ENCODE data around the gene PRR7. TPM values are rescaled to one million over a fixed set of nuclear protein-coding genes. Genes with fewer than 3 reads are reported as not detected.

Gene PRR7
- total RNA-seq, 2 donors from 2014 or later = 32.0 to 40.1 TPM

DNA sequence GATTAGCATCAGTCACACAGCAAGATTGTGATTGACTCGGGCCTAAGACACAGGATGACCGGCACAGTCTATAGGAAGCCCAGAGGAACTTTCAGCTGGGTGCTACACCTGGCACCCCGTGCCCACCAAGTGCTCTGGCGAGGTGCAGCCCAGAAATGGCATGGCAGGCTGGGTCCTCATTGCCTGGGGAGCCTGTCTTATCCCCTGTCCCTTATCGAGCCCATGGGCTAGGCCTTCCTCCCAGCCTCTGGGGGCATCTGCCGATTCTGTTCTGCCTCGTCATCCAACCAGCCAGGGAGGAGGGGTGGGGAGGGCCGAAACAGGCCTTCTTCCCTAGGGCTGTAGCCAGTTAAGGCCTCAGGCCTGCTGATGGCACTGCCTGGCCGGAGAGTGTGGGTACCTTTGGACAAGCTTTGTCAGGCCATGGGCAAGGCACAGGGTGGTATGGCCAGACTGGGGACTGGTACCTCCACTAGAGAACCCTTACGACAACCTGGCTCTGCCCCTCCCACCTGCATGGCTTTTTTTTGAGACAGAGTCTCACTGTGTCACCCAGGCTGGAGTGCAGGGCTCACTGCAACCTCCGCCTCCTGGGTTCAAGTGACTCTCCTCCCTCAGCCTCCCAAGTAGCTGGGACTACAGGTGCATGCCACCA is 18.6 kb upstream of the PRR7 start:
- Mint-ChIP-seq H3K4me3 (peak overlapping the region; percentile 93), H3K4me1 (peaks cover 49% of the 10 kb centered on the region), H3K27ac (peak overlapping the region; percentile 98), H3K36me3 (ENCODE audit: low read depth) (peaks cover 5% of the 10 kb centered on the region), H3K27me3 (no peaks in the 10 kb centered on the region)
- H3K9me3 ChIP-seq (ENCODE audit: control insufficient read depth, low read length, poor library complexity, severe bottlenecking) = no peaks in the 10 kb centered on the region
- ATAC-seq (no peak), DNase-seq (peak in 1 of 3 donors; percentile 8)

DNA sequence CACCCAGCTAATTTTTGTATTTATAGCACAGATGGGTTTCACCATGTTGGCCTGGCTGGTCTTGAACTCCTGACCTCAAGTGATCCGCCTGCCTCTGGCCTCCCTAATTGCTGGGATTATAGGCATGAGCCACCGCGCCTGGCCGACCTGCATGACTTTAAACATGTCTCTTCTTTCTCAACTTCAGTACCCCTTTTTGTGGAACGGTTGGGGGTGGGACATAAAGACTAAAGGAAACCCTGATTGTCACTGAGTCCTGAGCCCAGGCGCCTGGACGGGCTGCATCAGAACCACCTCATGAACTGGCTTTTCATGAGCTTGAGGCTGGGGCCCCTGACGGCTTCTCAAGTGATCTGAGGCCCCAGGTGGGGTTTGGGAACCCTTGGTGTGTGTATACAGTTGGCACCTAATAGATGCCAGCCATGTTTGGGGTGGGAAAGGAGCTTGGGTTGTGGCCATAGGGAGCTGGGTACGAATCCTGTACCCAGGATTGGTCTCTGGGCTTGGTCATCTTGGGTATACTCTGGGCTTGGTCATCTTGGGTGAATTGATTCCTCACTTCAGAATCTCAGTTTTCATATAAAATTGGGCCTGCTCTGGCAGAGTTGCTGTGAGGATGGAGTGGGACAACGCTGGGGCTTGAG is 17.9 kb upstream of the PRR7 start:
- H3K4me3 Mint-ChIP-seq = peak overlapping the region; percentile 93
- H3K27ac Mint-ChIP-seq = peak overlapping the region; percentile 98
- H3K9me3 ChIP-seq (ENCODE audit: control insufficient read depth, low read length, poor library complexity, severe bottlenecking) = no peaks in the 10 kb centered on the region
- no peak for ATAC-seq
- H3K27me3 Mint-ChIP-seq = no peaks in the 10 kb centered on the region
- peaks cover 51% of the 10 kb centered on the region for H3K4me1 Mint-ChIP-seq
- peaks cover 7% of the 10 kb centered on the region for H3K36me3 Mint-ChIP-seq (ENCODE audit: low read depth)
- DNase-seq = no peak

DNA sequence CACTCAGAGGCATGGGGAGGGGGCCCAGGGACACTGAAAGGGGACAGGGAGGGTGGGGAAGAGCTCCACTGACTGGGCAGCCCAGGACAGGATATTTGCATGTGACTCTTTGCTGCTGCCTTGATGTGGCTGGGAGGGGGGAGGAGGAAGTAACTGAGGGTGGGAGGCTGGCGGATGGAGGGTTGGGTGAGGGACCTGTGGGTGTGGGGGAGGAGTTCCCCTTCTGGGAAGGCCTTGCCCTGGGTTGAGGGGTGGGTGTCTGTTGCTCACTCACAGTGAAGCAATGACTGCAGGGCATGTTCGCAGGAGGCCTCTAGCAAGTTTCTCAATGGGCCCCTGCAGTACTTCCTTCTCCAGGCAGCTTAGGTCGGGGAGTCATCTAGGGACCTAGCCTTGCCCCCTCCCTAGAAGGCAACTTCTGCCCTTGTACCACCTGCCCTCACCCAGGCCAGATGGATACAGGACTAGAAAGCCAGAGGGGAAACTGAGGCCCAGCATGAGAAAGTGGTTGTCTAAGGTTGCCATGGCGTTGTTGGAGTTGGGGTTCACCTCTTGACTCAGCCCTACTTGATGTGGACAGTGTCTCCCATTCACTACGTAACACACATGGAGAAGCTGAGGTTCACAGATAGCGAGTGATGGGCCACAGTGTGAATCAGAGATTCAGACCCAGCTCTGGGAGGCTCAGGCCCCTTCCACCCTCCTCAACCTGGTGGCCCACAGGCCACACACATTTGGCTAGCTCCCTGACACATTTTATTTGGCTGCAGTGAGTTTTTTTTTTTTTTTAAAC is 17.2 kb upstream of the PRR7 start:
- Mint-ChIP-seq H3K36me3 (ENCODE audit: low read depth) (peaks cover 7% of the 10 kb centered on the region), H3K4me3 (peak overlapping the region; percentile 93), H3K27me3 (no peaks in the 10 kb centered on the region), H3K27ac (peak overlapping the region; percentile 98), H3K4me1 (peaks cover 58% of the 10 kb centered on the region)
- DNase-seq (peak; percentile 64 to 79 (median 67)), ATAC-seq (peak; percentile 39)
- H3K9me3 ChIP-seq (ENCODE audit: control insufficient read depth, low read length, poor library complexity, severe bottlenecking) = no peaks in the 10 kb centered on the region

DNA sequence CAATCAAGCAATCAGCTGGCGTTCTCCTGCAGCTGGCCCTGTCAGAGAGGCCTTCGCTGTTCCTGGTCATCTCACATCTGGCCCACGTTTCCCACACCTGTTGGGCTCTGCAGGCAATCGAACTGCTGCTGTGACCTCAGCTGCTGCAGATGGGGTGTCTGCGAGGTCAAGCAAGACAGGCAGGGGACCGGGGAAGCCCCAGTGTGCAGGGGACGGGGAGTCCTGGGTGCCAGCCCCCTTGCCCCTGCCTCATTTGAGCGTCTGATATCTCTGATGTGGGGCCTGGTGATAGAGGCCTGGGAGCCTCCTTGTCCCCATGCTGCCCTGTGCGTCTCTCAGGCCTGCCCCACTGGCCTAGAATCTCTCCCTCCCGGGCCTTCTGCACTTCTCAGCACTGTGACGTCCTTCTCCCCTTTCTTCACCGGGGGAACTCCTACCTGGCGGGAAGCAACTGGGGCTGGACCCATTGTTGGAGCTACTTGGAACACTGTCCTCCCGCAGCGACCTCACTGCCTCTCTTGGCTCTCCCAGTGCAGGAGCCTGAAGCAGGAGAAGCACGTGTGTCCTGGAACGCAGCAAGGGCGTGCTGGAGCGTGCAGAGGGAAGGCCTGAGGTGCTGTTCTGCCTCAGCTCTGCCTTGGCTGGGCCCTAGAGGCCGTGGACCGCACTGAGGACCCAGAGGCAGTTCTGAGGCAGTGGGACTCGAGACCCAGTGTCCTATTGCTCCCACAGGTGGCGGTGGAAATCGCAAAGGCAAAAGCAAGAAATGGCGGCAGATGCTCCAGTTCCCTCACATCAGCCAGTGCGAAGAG is 16.3 kb upstream of the PRR7 start:
- Mint-ChIP-seq H3K27me3 (no peaks in the 10 kb centered on the region), H3K36me3 (ENCODE audit: low read depth) (peaks cover 7% of the 10 kb centered on the region), H3K4me1 (peaks cover 61% of the 10 kb centered on the region), H3K4me3 (peak overlapping the region; percentile 93), H3K27ac (peak overlapping the region; percentile 98)
- DNase-seq (peak in 1 of 3 donors; percentile 5), ATAC-seq (no peak)
- no peaks in the 10 kb centered on the region for H3K9me3 ChIP-seq (ENCODE audit: control insufficient read depth, low read length, poor library complexity, severe bottlenecking)

DNA sequence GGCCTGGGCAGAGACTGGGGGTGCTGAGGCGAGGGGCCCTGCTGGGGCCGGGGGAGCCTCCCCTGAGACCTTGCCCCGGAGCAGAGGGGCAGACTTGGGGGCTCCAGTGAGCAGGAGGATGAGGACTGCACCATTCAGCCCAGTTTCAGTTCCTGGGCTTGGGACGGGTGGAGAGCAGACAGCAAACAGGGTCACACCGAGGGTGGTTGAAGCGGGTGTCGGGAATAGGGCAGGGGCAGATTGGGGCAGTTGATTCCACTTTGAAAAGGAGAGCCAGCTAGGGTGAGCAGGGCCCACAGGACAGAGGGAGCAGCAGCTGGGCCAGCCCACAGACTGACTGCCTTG is 15.7 kb upstream of the PRR7 start:
- H3K4me1 Mint-ChIP-seq = peaks cover 57% of the 10 kb centered on the region
- peaks cover 7% of the 10 kb centered on the region for H3K36me3 Mint-ChIP-seq (ENCODE audit: low read depth)
- H3K4me3 Mint-ChIP-seq = peak overlapping the region; percentile 93
- H3K9me3 ChIP-seq (ENCODE audit: control insufficient read depth, low read length, poor library complexity, severe bottlenecking) = no peaks in the 10 kb centered on the region
- no peaks in the 10 kb centered on the region for H3K27me3 Mint-ChIP-seq
- no peak for ATAC-seq
- no peak for DNase-seq
- peak overlapping the region; percentile 98 for H3K27ac Mint-ChIP-seq

DNA sequence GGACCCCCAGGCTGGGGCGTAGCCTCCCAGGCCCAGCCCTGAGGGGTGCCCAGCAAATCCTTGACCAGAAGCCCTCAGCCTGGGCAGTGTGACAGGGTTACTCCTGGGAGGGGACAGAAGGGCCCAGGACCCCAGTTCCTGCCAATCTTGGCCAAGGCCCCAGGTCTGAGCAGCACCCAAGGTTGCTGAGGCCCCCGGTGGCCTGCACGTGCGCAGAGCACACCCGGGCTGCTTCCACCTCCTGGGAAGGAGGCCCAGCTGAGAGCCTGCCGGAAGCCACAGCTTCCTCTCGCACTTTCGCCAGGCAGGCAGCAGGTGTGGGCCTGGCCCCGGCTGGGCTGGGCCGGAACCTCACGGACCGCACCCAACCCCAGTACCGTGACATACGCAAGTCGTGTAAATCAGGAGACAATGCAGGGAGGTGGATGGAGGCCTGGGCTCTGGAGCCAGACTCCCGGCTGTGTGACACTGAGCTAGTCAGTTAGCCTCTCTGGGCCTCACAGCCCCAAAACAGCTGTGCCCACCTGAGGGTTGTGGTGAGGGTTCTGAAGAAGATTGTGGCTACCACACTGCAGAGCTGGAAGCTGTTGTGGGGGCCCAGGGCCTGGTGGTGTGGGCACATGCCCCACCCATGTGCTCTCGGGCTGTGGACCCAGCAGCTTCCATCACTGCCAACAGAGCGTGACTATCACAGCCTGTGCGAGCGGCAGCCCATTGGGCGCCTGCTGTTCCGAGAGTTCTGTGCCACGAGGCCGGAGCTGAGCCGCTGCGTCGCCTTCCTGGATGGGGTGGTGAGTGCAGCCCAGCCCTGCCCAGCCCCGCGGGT is 15.1 kb upstream of the PRR7 start:
- ATAC-seq (peak; percentile 46), DNase-seq (peak; percentile 46 to 63 (median 56))
- no peaks in the 10 kb centered on the region for H3K9me3 ChIP-seq (ENCODE audit: control insufficient read depth, low read length, poor library complexity, severe bottlenecking)
- H3K27ac Mint-ChIP-seq = peak overlapping the region; percentile 98
- peaks cover 55% of the 10 kb centered on the region for H3K4me1 Mint-ChIP-seq
- peaks cover 5% of the 10 kb centered on the region for H3K36me3 Mint-ChIP-seq (ENCODE audit: low read depth)
- H3K4me3 Mint-ChIP-seq = peak overlapping the region; percentile 93
- no peaks in the 10 kb centered on the region for H3K27me3 Mint-ChIP-seq

DNA sequence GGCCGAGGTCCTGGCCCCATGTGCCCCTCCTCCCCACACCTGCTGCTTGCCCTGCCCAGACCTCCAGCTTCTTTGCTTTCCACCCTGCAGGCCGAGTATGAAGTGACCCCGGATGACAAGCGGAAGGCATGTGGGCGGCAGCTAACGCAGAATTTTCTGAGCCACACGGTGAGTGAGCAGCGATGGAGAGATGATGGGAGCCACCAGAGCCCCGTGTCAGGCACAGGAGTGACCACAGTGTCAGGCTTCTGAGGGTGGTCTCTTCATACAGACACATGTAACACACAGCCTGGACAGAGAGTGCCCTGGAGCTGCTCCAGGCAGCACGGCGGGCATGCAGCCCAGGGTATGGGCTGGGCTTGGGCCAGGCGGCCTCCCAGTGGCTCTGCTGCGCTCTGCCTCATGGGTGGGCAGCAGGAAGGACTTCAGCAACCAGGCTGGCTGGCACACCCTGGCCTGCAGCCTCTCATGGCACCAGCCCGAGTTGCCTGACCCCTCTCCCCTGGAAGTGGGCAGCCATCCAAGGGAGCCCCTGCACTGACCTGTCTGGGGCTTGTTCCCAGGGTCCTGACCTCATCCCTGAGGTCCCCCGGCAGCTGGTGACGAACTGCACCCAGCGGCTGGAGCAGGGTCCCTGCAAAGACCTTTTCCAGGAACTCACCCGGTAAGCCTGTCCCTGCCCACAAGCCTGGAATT is 14.3 kb upstream of the PRR7 start:
- Mint-ChIP-seq H3K27me3 (no peaks in the 10 kb centered on the region), H3K27ac (peak overlapping the region; percentile 98), H3K4me3 (peak overlapping the region; percentile 93), H3K36me3 (ENCODE audit: low read depth) (peaks cover 7% of the 10 kb centered on the region), H3K4me1 (peaks cover 61% of the 10 kb centered on the region)
- ATAC-seq (no peak), DNase-seq (no peak)
- no peaks in the 10 kb centered on the region for H3K9me3 ChIP-seq (ENCODE audit: control insufficient read depth, low read length, poor library complexity, severe bottlenecking)

DNA sequence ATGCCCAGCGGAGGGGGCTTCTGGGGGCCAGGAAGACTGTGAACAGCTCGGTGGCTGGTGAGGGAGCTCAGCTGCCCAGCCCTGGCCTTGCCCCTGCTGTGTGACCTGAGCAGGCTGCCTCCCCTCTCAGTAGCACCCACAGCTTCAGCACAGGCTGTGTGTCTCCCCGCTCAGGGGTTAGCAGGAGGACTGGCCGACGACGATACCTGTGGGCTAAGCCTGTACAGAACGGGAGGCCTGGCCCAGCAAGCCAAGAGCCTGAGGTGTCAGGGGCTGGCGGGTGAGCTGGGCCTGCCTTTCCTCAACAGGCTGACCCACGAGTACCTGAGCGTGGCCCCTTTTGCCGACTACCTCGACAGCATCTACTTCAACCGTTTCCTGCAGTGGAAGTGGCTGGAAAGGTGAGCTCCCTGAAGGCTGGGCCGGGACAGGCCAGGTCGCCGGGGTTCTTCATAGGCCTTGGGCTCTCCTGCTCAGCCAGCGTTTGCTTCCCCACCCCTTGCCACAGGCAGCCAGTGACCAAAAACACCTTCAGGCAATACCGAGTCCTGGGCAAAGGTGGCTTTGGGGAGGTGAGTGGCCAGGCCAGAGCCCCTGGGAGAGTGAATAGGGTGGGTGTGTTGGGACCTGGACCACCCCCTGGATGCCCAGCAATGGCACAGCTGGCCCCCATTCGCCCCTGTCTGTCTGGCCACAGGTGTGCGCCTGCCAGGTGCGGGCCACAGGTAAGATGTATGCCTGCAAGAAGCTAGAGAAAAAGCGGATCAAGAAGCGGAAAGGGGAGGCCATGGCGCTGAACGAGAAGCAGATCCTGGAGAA is 13.6 kb upstream of the PRR7 start:
- H3K9me3 ChIP-seq (ENCODE audit: control insufficient read depth, low read length, poor library complexity, severe bottlenecking) = no peaks in the 10 kb centered on the region
- DNase-seq (no peak), ATAC-seq (no peak)
- peaks cover 62% of the 10 kb centered on the region for H3K4me1 Mint-ChIP-seq
- H3K27ac Mint-ChIP-seq = peak overlapping the region; percentile 98
- H3K4me3 Mint-ChIP-seq = peak overlapping the region; percentile 77
- peaks cover 7% of the 10 kb centered on the region for H3K36me3 Mint-ChIP-seq (ENCODE audit: low read depth)
- no peaks in the 10 kb centered on the region for H3K27me3 Mint-ChIP-seq

DNA sequence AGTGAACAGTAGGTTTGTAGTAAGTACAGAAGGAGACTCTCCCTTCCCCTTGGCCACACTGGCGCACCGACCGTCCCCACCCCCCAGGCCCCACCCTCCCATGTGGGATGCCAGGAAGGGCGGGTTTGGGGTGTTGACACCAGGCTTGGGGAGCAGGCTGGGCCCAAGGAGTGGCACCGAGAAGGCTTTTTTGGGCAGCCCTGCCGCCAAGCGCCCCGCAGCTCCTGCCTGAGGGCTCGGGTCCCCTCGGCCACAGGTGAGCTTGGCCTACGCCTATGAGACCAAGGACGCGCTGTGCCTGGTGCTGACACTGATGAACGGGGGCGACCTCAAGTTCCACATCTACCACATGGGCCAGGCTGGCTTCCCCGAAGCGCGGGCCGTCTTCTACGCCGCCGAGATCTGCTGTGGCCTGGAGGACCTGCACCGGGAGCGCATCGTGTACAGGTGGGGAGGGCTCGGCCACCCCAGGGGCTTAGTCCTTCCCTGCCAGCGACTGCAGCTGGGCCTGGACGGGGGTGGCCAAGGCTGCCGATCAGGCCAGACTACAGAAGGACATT is 12.9 kb upstream of the PRR7 start:
- Mint-ChIP-seq H3K4me1 (peaks cover 62% of the 10 kb centered on the region), H3K36me3 (ENCODE audit: low read depth) (peaks cover 7% of the 10 kb centered on the region), H3K27me3 (no peaks in the 10 kb centered on the region), H3K4me3 (peak overlapping the region; percentile 80), H3K27ac (peak overlapping the region; percentile 98)
- no peak for DNase-seq
- ATAC-seq = no peak
- no peaks in the 10 kb centered on the region for H3K9me3 ChIP-seq (ENCODE audit: control insufficient read depth, low read length, poor library complexity, severe bottlenecking)

DNA sequence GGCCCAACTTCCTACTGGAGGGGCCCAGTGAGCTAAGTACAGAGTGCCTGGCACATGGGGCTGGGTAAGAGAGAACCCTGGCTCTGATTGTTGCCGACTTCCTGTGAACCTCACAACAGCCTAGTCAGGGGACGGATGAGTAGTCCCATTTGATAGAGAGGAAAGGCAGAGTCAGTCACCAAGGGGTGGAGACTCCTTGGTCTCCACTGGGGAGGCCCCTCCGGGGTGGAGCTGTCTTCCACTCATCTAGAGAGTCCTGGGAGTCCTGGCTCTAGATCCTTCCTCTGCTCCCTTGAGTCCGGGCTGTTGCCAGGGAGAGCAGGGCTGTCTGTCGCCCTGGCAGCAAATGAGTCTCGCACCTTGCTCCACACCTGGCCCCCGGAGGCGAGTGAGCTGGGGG is 12.2 kb upstream of the PRR7 start:
- peak; percentile 50 for ATAC-seq
- H3K27me3 Mint-ChIP-seq = no peaks in the 10 kb centered on the region
- peaks cover 5% of the 10 kb centered on the region for H3K36me3 Mint-ChIP-seq (ENCODE audit: low read depth)

More for the DNA sequence above, 12.2 kb upstream of the PRR7 start:
- H3K27ac Mint-ChIP-seq = peak overlapping the region; percentile 98
- peaks cover 57% of the 10 kb centered on the region for H3K4me1 Mint-ChIP-seq
- H3K9me3 ChIP-seq (ENCODE audit: control insufficient read depth, low read length, poor library complexity, severe bottlenecking) = no peaks in the 10 kb centered on the region
- H3K4me3 Mint-ChIP-seq = peak overlapping the region; percentile 80
- DNase-seq = peak in 2 of 3 donors; percentile 23 to 46

All from T-helper 17 cell (primary cell).